Fibroblast of skin of back (primary cell): ENCODE measurements around the gene DLX1.
"Not testable (repeated sequence)": the region's sequence is repeated elsewhere in the genome, so short reads cannot be mapped to it uniquely, and the experiment has no call there.

Experiments used
- DNase-seq: peaks from one replicate; pipeline ENCODE4 v3.0.0-alpha.2; 2013

DLX1 gene

GRCh38 chr2:172098650-172099471, 13.6 kb downstream of the DLX1 start:
- peak; percentile 87 for DNase-seq

- no peak for DNase-seq
These were observed 14.3 kb downstream of the DLX1 start for GRCh38 chr2:172099472-172100079.

- no peak for DNase-seq
These were observed 15.0 kb downstream of the DLX1 start for GRCh38 chr2:172100080-172100934.

- no peak for DNase-seq
These were observed 15.9 kb downstream of the DLX1 start for GRCh38 chr2:172100935-172101820.

- no peak for DNase-seq
These were observed 16.6 kb downstream of the DLX1 start for GRCh38 chr2:172101821-172102390.

- DNase-seq, result peak; percentile 87
These were observed 17.4 kb downstream of the DLX1 start, which contains the start of gene DLX2 for GRCh38 chr2:172102391-172103359. DLX2 (minus strand) TSS chr2:172102900; CDS start chr2:172102538, 362 bp downstream.

- DNase-seq, result peak; percentile 81
These were observed 18.4 kb downstream of the DLX1 start for GRCh38 chr2:172103471-172104272.

- no peak for DNase-seq
These were observed 20.3 kb downstream of the DLX1 start for GRCh38 chr2:172105471-172106107.

- peak; percentile 55 for DNase-seq
These were observed 21.0 kb downstream of the DLX1 start for GRCh38 chr2:172106108-172106961.

GRCh38 chr2:172107690-172108586, 22.6 kb downstream of the DLX1 start:
- DNase-seq, result no peak

GRCh38 chr2:172108587-172108930, 23.3 kb downstream of the DLX1 start:
- DNase-seq, result no peak

GRCh38 chr2:172109256-172109987, 24.1 kb downstream of the DLX1 start:
- no peak for DNase-seq

GRCh38 chr2:172109988-172110811, 24.9 kb downstream of the DLX1 start:
- no peak for DNase-seq

- DNase-seq, result peak; percentile 67
These were observed 28.3 kb downstream of the DLX1 start for GRCh38 chr2:172113617-172114016.

- DNase-seq, result not testable (repeated sequence)
These were observed 28.9 kb downstream of the DLX1 start for GRCh38 chr2:172114176-172114575.
